H9 (cell line): ENCODE data around the gene LEMD3. TPM values are rescaled to one million over a fixed set of nuclear protein-coding genes. Genes with fewer than 3 reads are reported as not detected.

ENCODE experiments used
- DNase-seq: peaks from one replicate; pipeline ENCODE4 v3.0.0-alpha.2; 2017
- H2AFZ ChIP-seq: one replicate; pipeline ENCODE4 v1.6.1; 2013; ENCODE audit warnings: mild to moderate bottlenecking, low read length, control low read depth, moderate library complexity
- H2AK5ac ChIP-seq: 2 replicates; pipeline ENCODE4 v1.6.1; 2013; ENCODE audit warnings: low read length, control low read depth, mixed read lengths; ENCODE audit not compliant: insufficient read length
- H2BK120ac ChIP-seq: one replicate; pipeline ENCODE4 v1.6.1; 2013; ENCODE audit warnings: low read depth, mild to moderate bottlenecking, low read length, control low read depth, inconsistent platforms; ENCODE audit not compliant: poor library complexity, severe bottlenecking
- H2BK12ac ChIP-seq: 2 replicates; pipeline ENCODE4 v1.6.1; 2013; ENCODE audit warnings: low read length, control low read depth, mixed read lengths, low read depth; ENCODE audit not compliant: insufficient read length
- H2BK15ac ChIP-seq: 2 replicates; pipeline ENCODE4 v1.6.1; 2013; ENCODE audit warnings: low read depth, low read length, control low read depth
- H2BK20ac ChIP-seq: one replicate; pipeline ENCODE4 v1.6.1; 2013; ENCODE audit warnings: low read depth, mild to moderate bottlenecking, low read length, control low read depth, inconsistent platforms; ENCODE audit not compliant: poor library complexity, severe bottlenecking
- H2BK5ac ChIP-seq: 2 replicates; pipeline ENCODE4 v1.6.1; 2013; ENCODE audit warnings: low read length, control low read depth, mixed read lengths; ENCODE audit not compliant: insufficient read length
- H3K14ac ChIP-seq: 2 replicates; pipeline ENCODE4 v1.6.1; 2013; ENCODE audit warnings: low read length, control low read depth; ENCODE audit not compliant: insufficient read depth
- H3K18ac ChIP-seq: 2 replicates; pipeline ENCODE4 v1.6.1; 2013; ENCODE audit warnings: low read depth, mild to moderate bottlenecking, mixed read lengths, low read length, control low read depth; ENCODE audit not compliant: insufficient read length
- H3K23ac ChIP-seq: 2 replicates; pipeline ENCODE4 v1.6.1; 2013; ENCODE audit warnings: low read length, control low read depth, mixed read lengths, low read depth; ENCODE audit not compliant: insufficient read length
- H3K23me2 ChIP-seq: 2 replicates; pipeline ENCODE4 v1.6.1; 2013; ENCODE audit warnings: low read depth, mild to moderate bottlenecking, mixed read lengths, low read length, control low read depth; ENCODE audit not compliant: insufficient read length, poor library complexity, severe bottlenecking
- H3K27ac ChIP-seq: 2 replicates; pipeline ENCODE4 v1.5.1; 2013; ENCODE audit warnings: low read length, control low read depth, mixed read lengths, low read depth; ENCODE audit not compliant: insufficient read length
- H3K27me3 ChIP-seq: 2 replicates; pipeline ENCODE4 v1.6.1; 2013; ENCODE audit warnings: low read length, control low read depth, inconsistent platforms; ENCODE audit not compliant: insufficient read depth
- H3K4ac ChIP-seq: 2 replicates; pipeline ENCODE4 v1.6.1; 2013; ENCODE audit warnings: low read depth, mild to moderate bottlenecking, control low read depth, inconsistent platforms, low read length, moderate library complexity
- H3K4me1 ChIP-seq: 2 replicates; pipeline ENCODE4 v1.6.1; 2013; ENCODE audit warnings: low read length, control low read depth, inconsistent platforms; ENCODE audit not compliant: insufficient read depth
- H3K4me2 ChIP-seq: 2 replicates; pipeline ENCODE4 v1.6.1; 2013; ENCODE audit warnings: low read length, control low read depth, mixed read lengths; ENCODE audit not compliant: insufficient read length, insufficient read depth
- H3K56ac ChIP-seq: 2 replicates; pipeline ENCODE4 v1.6.1; 2013; ENCODE audit warnings: low read depth, mild to moderate bottlenecking, mixed read lengths, low read length, control low read depth; ENCODE audit not compliant: insufficient read length
- H3K79me1 ChIP-seq: 2 replicates; pipeline ENCODE4 v1.6.1; 2013; ENCODE audit warnings: low read depth, mild to moderate bottlenecking, moderate library complexity, low read length, control low read depth, inconsistent platforms; ENCODE audit not compliant: insufficient read depth, poor library complexity, severe bottlenecking
- H3K79me2 ChIP-seq: 2 replicates; pipeline ENCODE4 v1.6.1; 2013; ENCODE audit warnings: low read length, control low read depth, inconsistent platforms; ENCODE audit not compliant: insufficient read depth
- H3K9ac ChIP-seq: 2 replicates; pipeline ENCODE4 v1.6.1; 2013; ENCODE audit warnings: low read length, control low read depth, mixed read lengths; ENCODE audit not compliant: insufficient read length; ENCODE audit errors: extremely low read depth
- H3K9me3 ChIP-seq: one replicate; pipeline ENCODE4 v1.6.1; 2013; ENCODE audit warnings: low read depth, low read length, inconsistent platforms; ENCODE audit not compliant: control insufficient read depth
- H3T11ph ChIP-seq: one replicate; pipeline ENCODE4 v1.6.1; 2013; ENCODE audit warnings: mild to moderate bottlenecking, low read length, control low read depth, inconsistent platforms
- H4K20me1 ChIP-seq: one replicate; pipeline ENCODE4 v1.6.1; 2013; ENCODE audit not compliant: control insufficient read depth, insufficient read length, insufficient read depth
- H4K5ac ChIP-seq: 2 replicates; pipeline ENCODE4 v1.6.1; 2013; ENCODE audit warnings: low read depth, mild to moderate bottlenecking, mixed read lengths, low read length, control low read depth; ENCODE audit not compliant: insufficient read length
- H4K8ac ChIP-seq: replicated peaks from 2 replicates; pipeline ENCODE4 v1.6.1; 2013; ENCODE audit warnings: low read length, control low read depth, mixed read lengths, low read depth; ENCODE audit not compliant: insufficient read length
- H4K91ac ChIP-seq: 2 replicates; pipeline ENCODE4 v1.6.1; 2013; ENCODE audit warnings: low read depth, mild to moderate bottlenecking, moderate library complexity, mixed read lengths, low read length, control low read depth; ENCODE audit not compliant: insufficient read length
- H3K27ac Mint-ChIP-seq, 3 experiments: 2 replicates in 2 of 3; 3 replicates in 1 of 3; pipeline ENCODE4 v1.8.0; 2020 to 2021; ENCODE audit warnings: mixed read lengths in 3 of 3, mild to moderate bottlenecking in 1 of 3, moderate library complexity in 1 of 3
- H3K27me3 Mint-ChIP-seq: 2 replicates; pipeline ENCODE4 v1.8.0; 2021; ENCODE audit warnings: low read depth, mild to moderate bottlenecking, moderate library complexity, mixed read lengths
- H3K36me3 Mint-ChIP-seq, 3 experiments: 2 replicates in 2 of 3; 3 replicates in 1 of 3; pipeline ENCODE4 v1.8.0; 2020 to 2021; ENCODE audit warnings: low read depth in 3 of 3, mixed read lengths in 3 of 3; ENCODE audit not compliant: insufficient read depth in 1 of 3
- H3K4me1 Mint-ChIP-seq, 2 experiments: 2 replicates each; pipeline ENCODE4 v1.8.0; 2020; ENCODE audit warnings: mixed read lengths in 2 of 2
- H3K4me3 Mint-ChIP-seq, 2 experiments: 2 replicates in 1 of 2; 3 replicates in 1 of 2; pipeline ENCODE4 v1.8.0; 2020 to 2021; ENCODE audit warnings: mild to moderate bottlenecking in 2 of 2, mixed read lengths in 2 of 2, moderate library complexity in 1 of 2
- H3K9me3 Mint-ChIP-seq, 2 experiments: 2 replicates in 1 of 2; 3 replicates in 1 of 2; pipeline ENCODE4 v1.8.0; 2020; ENCODE audit warnings: mild to moderate bottlenecking in 2 of 2, mixed read lengths in 2 of 2, moderate library complexity in 1 of 2
- total RNA-seq: library from RNA; stranded (reverse); gene quantifications from 2 replicates; pipeline ENCODE4 v1.2.1, GENCODE V29; 2021
- TF ChIP-seq, protein P1 (sequence below): fragments of 200-600 bp; sonication (generic); conservative IDR thresholded peaks from 3 replicates; pipeline ENCODE4 v1.8.0; 2021; ENCODE audit warnings: antibody characterized with exemption, mild to moderate bottlenecking

LEMD3 gene
- total RNA-seq, 1 experiment from 2014 or later: 38.1 TPM

DNA sequence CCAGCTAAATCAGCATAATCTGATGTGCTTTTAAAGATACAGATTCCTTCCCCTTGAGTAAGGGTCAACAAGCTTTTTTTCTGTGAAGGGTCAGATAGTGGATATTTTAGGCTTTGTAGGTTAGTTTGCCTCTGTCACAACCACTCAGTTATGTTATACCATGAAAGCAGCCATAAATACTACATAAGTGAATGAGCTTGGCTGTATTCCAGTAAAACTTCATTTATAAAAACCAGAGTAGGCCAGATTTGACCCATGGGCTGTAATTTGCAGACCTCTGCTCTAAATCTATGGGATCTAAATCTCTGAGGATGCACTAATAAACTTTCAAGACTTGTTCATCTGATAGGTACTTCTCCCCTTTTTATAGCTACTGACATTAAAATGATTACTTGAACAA is 47.7 kb downstream of the LEMD3 start:
- H3K4me2 ChIP-seq: no peak overlapping the region
- H3K4me1 Mint-ChIP-seq: no peaks in the 10 kb centered on the region
- H2BK12ac ChIP-seq: no peak overlapping the region
- H3K9ac ChIP-seq: no peak overlapping the region
- no peaks in the 10 kb centered on the region for H3K27me3 Mint-ChIP-seq
- H4K20me1 ChIP-seq: no peaks in the 10 kb centered on the region
- H2BK15ac ChIP-seq: no peak overlapping the region
- H2BK120ac ChIP-seq: no peak overlapping the region
- no peak overlapping the region for H2AK5ac ChIP-seq
- H3K4me1 ChIP-seq: no peaks in the 10 kb centered on the region
- no peak overlapping the region for H3K4ac ChIP-seq
- H3K27me3 ChIP-seq: no peaks in the 10 kb centered on the region
- H3K27ac Mint-ChIP-seq: peak overlapping the region in 1 of 3 experiments; percentile 69; a peak in 2 of 7 replicates
- TF ChIP-seq, protein P1, sequence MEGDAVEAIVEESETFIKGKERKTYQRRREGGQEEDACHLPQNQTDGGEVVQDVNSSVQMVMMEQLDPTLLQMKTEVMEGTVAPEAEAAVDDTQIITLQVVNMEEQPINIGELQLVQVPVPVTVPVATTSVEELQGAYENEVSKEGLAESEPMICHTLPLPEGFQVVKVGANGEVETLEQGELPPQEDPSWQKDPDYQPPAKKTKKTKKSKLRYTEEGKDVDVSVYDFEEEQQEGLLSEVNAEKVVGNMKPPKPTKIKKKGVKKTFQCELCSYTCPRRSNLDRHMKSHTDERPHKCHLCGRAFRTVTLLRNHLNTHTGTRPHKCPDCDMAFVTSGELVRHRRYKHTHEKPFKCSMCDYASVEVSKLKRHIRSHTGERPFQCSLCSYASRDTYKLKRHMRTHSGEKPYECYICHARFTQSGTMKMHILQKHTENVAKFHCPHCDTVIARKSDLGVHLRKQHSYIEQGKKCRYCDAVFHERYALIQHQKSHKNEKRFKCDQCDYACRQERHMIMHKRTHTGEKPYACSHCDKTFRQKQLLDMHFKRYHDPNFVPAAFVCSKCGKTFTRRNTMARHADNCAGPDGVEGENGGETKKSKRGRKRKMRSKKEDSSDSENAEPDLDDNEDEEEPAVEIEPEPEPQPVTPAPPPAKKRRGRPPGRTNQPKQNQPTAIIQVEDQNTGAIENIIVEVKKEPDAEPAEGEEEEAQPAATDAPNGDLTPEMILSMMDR: no peak
- no peak overlapping the region for H4K8ac ChIP-seq
- no peaks in the 10 kb centered on the region for H3K23me2 ChIP-seq
- H3K23ac ChIP-seq: no peak overlapping the region
- H4K5ac ChIP-seq: no peak overlapping the region
- H3K79me1 ChIP-seq: no peaks in the 10 kb centered on the region
- no peaks in the 10 kb centered on the region for H3K9me3 ChIP-seq
- no peak overlapping the region for H4K91ac ChIP-seq
- no peak overlapping the region for H3K18ac ChIP-seq
- DNase-seq: no peak
- H2BK5ac ChIP-seq: no peak overlapping the region
- no peak overlapping the region for H3K56ac ChIP-seq
- no peaks in the 10 kb centered on the region for H3K79me2 ChIP-seq
- no peak overlapping the region for H3K27ac ChIP-seq
- H3K9me3 Mint-ChIP-seq: peaks cover 24 to 30% of the 10 kb centered on the region in 2 experiments
- H2BK20ac ChIP-seq: no peak overlapping the region
- H3K14ac ChIP-seq: no peak overlapping the region
- H3T11ph ChIP-seq: no peak overlapping the region
- peaks cover 39 to 50% (median 48%) of the 10 kb centered on the region in 3 experiments for H3K36me3 Mint-ChIP-seq
- no peak overlapping the region for H2AFZ ChIP-seq
- H3K4me3 Mint-ChIP-seq: no peak overlapping the region
